Thymus (tissue), 11 donors: ENCODE results near the gene ESYT2. TPM values are rescaled to one million over a fixed set of nuclear protein-coding genes. Genes with fewer than 3 reads are reported as not detected.

ENCODE experiments used
- DNase-seq, 9 donors: peaks; one replicate each; pipeline ENCODE4 v3.0.0-alpha.2; 2013; ENCODE audit warnings: low spot score in 9 of 9, low read depth in 6 of 9, missing footprints in 1 of 9
- H3K27ac ChIP-seq, 2 donors: one replicate each; pipeline ENCODE4 v1.5.1; 2013; ENCODE audit warnings: control low read depth in 1 of 2, low read depth in 1 of 2, low read length in 1 of 2, mild to moderate bottlenecking in 1 of 2, moderate library complexity in 1 of 2
- H3K27me3 ChIP-seq, 2 donors: one replicate each; pipeline ENCODE4 v1.5.1; 2013; ENCODE audit warnings: low read length in 1 of 2; ENCODE audit not compliant: control insufficient read depth in 2 of 2, insufficient read depth in 1 of 2
- H3K36me3 ChIP-seq, 2 donors: one replicate each; pipeline ENCODE4 v1.5.1; 2013; ENCODE audit warnings: low read length in 1 of 2, mild to moderate bottlenecking in 1 of 2, moderate library complexity in 1 of 2; ENCODE audit not compliant: control insufficient read depth in 2 of 2, insufficient read depth in 2 of 2
- H3K4me1 ChIP-seq, 2 donors: one replicate each; pipeline ENCODE4 v1.5.1; 2013; ENCODE audit warnings: low read length in 2 of 2; ENCODE audit not compliant: control insufficient read depth in 2 of 2, insufficient read depth in 2 of 2
- H3K4me3 ChIP-seq, 2 donors: one replicate each; pipeline ENCODE4 v1.5.1; 2013; ENCODE audit warnings: low read length in 2 of 2, control low read depth in 1 of 2, mild to moderate bottlenecking in 1 of 2
- H3K9me3 ChIP-seq, 2 donors: one replicate each; pipeline ENCODE4 v1.5.1; 2013; ENCODE audit warnings: low read length in 1 of 2, mild to moderate bottlenecking in 1 of 2; ENCODE audit not compliant: control insufficient read depth in 2 of 2, insufficient read depth in 1 of 2
- WGBS: extraction: QIAGEN DNeasy Blood & Tissue Kit; methylation state at CpG from one replicate; pipeline ENCODE4 v1.1.7; 2013; 5-methylcytosine and 5-hydroxymethylcytosine counted together
- polyA plus RNA-seq: library from polyadenylated mRNA; stranded (reverse); fragments of 200-250 nt; gene quantifications from one replicate; pipeline ENCODE4 v1.2.3, GENCODE V29; 2013
- total RNA-seq: library from RNA; stranded (reverse); fragments of 120-200 nt; gene quantifications from one replicate; pipeline ENCODE4 v1.2.4, GENCODE V29; 2013
- donor health status: healthy.

ESYT2 gene
- total and polyA plus RNA-seq, 2 donors: 35.7 to 66.2 TPM

GRCh38 chr7:158774952-158775351, 54.4 kb downstream of the ESYT2 start:
- DNase-seq: no peak
- no peaks in the 10 kb centered on the region for H3K9me3 ChIP-seq
- no peak overlapping the region for H3K4me3 ChIP-seq
- no peak overlapping the region for H3K27ac ChIP-seq
- 95% methylated on average over 5 of the region's 5 CpGs for WGBS
- peaks cover 10 to 23% of the 10 kb centered on the region in 2 donors for H3K4me1 ChIP-seq
- H3K27me3 ChIP-seq: no peaks in the 10 kb centered on the region
- H3K36me3 ChIP-seq: peaks cover 18 to 32% of the 10 kb centered on the region in 2 donors

GRCh38 chr7:158772916-158773315, 56.4 kb downstream of the ESYT2 start:
- no peak overlapping the region for H3K27ac ChIP-seq
- H3K27me3 ChIP-seq: no peaks in the 10 kb centered on the region
- peaks cover 0 to 9% of the 10 kb centered on the region in 2 donors for H3K4me1 ChIP-seq
- no peaks in the 10 kb centered on the region for H3K9me3 ChIP-seq
- peaks cover 18 to 27% of the 10 kb centered on the region in 2 donors for H3K36me3 ChIP-seq
- DNase-seq: no peak
- no peak overlapping the region for H3K4me3 ChIP-seq
- 97% methylated on average over 11 of the region's 11 CpGs for WGBS

GRCh38 chr7:158771213-158771834, 58.0 kb downstream of the ESYT2 start:
- Histone ChIP-seq H3K36me3 (peaks cover 30 to 32% of the 10 kb centered on the region in 2 donors), H3K9me3 (no peaks in the 10 kb centered on the region), H3K27me3 (no peaks in the 10 kb centered on the region), H3K4me3 (no peak overlapping the region), H3K27ac (no peak overlapping the region), H3K4me1 (peaks cover 0 to 9% of the 10 kb centered on the region in 2 donors)
- no peak for DNase-seq
- 97% methylated on average over 16 of the region's 16 CpGs for WGBS

GRCh38 chr7:158767707-158768106, 61.6 kb downstream of the ESYT2 start:
- no peaks in the 10 kb centered on the region for H3K27me3 ChIP-seq
- no peak overlapping the region for H3K4me3 ChIP-seq
- no peaks in the 10 kb centered on the region for H3K4me1 ChIP-seq
- no peak overlapping the region for H3K27ac ChIP-seq
- peaks cover 29 to 45% of the 10 kb centered on the region in 2 donors for H3K36me3 ChIP-seq
- H3K9me3 ChIP-seq: no peaks in the 10 kb centered on the region
- no peak for DNase-seq
- WGBS: 98% methylated on average over 4 of the region's 4 CpGs

GRCh38 chr7:158766570-158767281, 62.6 kb downstream of the ESYT2 start:
- no peaks in the 10 kb centered on the region for H3K9me3 ChIP-seq
- H3K4me3 ChIP-seq: no peak overlapping the region
- peaks cover 32 to 41% of the 10 kb centered on the region in 2 donors for H3K36me3 ChIP-seq
- WGBS: 95% methylated on average over 6 of the region's 6 CpGs
- H3K27me3 ChIP-seq: no peaks in the 10 kb centered on the region
- DNase-seq: no peak
- H3K4me1 ChIP-seq: no peaks in the 10 kb centered on the region
- no peak overlapping the region for H3K27ac ChIP-seq

GRCh38 chr7:158765020-158765419, 64.3 kb downstream of the ESYT2 start:
- Histone ChIP-seq H3K36me3 (peaks cover 40 to 47% of the 10 kb centered on the region in 2 donors), H3K27ac (no peak overlapping the region), H3K27me3 (no peaks in the 10 kb centered on the region), H3K4me3 (no peak overlapping the region), H3K4me1 (no peaks in the 10 kb centered on the region), H3K9me3 (no peaks in the 10 kb centered on the region)
- no peak for DNase-seq
- WGBS: 98% methylated on average over 7 of the region's 7 CpGs

GRCh38 chr7:158763454-158764033, 65.8 kb downstream of the ESYT2 start:
- Histone ChIP-seq H3K4me3 (no peak overlapping the region), H3K9me3 (no peaks in the 10 kb centered on the region), H3K4me1 (no peaks in the 10 kb centered on the region), H3K36me3 (peaks cover 49 to 60% of the 10 kb centered on the region in 2 donors), H3K27ac (no peak overlapping the region), H3K27me3 (no peaks in the 10 kb centered on the region)
- no peak for DNase-seq
- 98% methylated on average over 13 of the region's 14 CpGs for WGBS

GRCh38 chr7:158761945-158762344, 67.4 kb downstream of the ESYT2 start:
- Histone ChIP-seq H3K27me3 (no peaks in the 10 kb centered on the region), H3K4me3 (no peak overlapping the region), H3K36me3 (peaks cover 50 to 65% of the 10 kb centered on the region in 2 donors), H3K9me3 (no peaks in the 10 kb centered on the region), H3K4me1 (no peaks in the 10 kb centered on the region), H3K27ac (no peak overlapping the region)
- 97% methylated on average over 12 of the region's 12 CpGs for WGBS
- no peak for DNase-seq

- Histone ChIP-seq H3K4me3 (no peak overlapping the region), H3K4me1 (no peaks in the 10 kb centered on the region), H3K36me3 (peaks cover 49 to 62% of the 10 kb centered on the region in 2 donors), H3K27ac (no peak overlapping the region), H3K27me3 (no peaks in the 10 kb centered on the region), H3K9me3 (no peaks in the 10 kb centered on the region)
- 96% methylated on average over 8 of the region's 8 CpGs for WGBS
- DNase-seq: peak in 1 of 9 donors; percentile 32
These were observed 68.4 kb downstream of the ESYT2 start for GRCh38 chr7:158760936-158761335.
